CD4-positive, alpha-beta T cell treated with Interleukin-15 for 1 hour (primary cell): ENCODE measurements around the gene HBS1L.

Experiments used
- DNase-seq: peaks from one replicate; pipeline ENCODE4 v3.0.0-alpha.2; 2020

HBS1L gene

DNA sequence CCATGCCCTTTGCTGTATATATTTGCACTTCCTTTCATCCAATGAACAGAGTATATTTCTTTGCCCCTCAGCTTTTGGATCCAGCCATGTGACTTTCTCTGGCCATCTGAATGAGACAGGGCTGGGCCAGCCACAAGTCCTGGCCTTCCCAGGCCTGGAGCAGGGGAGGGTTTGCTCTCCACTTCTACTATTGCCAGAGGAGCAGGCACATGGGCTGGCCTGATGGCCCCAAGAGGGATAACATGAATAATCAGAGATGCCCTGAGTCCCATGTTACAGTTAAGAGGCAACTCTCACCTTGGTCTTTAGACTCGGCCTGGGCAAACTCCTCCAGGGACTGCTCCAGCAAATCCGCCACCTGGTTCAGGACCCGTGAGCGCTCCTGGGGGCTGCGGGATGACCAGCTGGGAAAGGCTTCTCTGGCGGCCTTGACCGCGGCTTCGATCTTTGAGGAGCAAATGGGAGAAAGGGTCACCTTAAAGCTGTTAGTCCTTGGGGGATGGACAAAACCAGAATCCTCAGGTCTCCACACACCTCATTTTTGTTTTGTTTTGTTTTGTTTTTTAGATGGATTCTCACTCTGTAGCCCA lies 111.0 kb downstream of the HBS1L start:
- no peak for DNase-seq

DNA sequence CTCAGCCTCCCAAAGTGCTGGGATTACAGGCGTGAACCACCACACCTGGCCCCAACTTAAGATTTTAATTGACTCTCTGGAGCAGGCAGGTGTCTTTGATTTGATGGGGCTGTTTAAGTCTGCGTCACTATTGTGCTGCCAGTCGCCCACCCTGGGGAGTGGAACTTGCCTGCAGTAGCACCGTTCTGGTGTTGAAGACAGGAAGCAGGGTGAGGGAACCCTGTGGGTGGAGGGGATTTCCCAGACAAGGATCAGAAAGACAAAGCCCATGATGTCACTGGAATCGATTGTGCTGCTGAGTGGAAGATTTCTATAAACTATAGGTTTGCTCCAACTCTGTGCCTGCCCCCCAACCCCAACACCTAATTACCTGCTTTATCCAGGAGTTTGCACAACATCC lies 115.7 kb downstream of the HBS1L start:
- no peak for DNase-seq

DNA sequence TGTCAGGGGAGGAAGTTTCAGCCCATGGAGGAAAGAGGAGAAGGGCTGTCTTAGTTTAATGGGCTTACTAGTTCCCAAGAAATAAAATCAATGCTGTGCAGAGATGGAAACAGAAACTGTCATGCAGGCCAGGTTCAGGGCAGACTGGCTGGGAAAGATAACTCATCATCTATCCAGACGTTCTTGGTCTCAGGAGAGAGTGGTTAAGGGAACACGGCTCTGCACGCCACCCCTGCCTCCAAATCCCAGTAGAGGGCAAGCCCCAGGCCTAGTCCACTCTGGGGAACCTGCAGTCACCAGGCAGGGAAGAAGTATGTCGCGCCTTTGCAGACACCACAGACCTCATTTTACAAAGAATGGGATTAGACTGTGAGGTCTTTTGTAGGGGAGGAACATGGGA lies 117.2 kb downstream of the HBS1L start:
- DNase-seq = no peak

DNA sequence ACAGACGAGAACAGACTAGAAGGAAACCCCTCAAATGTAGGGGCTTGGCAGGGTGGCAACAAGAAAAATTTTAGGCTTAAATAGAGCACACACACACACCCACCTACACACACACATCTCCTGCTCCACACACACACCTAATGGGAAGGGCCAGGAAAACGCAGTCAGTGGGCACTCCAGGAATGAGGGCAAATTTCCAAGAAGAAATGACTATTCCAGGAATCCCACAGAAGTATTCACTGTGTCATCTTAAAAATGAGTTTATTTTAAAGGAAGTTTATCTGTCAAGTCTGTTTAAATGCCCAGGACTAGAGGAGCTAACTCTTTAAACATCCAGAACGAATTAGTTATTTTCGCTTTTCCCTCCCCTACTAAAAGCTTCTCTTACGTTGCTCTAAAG lies 117.7 kb downstream of the HBS1L start:
- no peak for DNase-seq

DNA sequence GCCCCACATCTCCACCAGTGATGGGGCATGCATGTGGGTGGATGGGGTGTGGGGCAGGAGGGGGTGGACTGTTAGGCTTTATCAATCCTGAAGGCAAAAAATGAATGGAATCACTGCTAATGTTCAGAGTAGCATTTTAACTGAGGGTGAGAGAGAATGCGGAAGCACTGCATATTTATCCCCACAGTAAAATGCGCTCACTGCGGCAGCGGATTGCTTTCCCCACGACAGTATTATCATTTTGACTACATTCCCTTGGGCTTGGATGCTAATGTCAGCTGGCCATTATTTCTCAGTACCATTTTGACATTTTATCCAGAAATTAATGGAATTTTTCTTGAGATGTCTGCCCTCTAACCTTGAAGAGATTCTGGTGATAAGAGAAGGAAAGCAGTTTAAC lies 118.1 kb downstream of the HBS1L start:
- no peak for DNase-seq

DNA sequence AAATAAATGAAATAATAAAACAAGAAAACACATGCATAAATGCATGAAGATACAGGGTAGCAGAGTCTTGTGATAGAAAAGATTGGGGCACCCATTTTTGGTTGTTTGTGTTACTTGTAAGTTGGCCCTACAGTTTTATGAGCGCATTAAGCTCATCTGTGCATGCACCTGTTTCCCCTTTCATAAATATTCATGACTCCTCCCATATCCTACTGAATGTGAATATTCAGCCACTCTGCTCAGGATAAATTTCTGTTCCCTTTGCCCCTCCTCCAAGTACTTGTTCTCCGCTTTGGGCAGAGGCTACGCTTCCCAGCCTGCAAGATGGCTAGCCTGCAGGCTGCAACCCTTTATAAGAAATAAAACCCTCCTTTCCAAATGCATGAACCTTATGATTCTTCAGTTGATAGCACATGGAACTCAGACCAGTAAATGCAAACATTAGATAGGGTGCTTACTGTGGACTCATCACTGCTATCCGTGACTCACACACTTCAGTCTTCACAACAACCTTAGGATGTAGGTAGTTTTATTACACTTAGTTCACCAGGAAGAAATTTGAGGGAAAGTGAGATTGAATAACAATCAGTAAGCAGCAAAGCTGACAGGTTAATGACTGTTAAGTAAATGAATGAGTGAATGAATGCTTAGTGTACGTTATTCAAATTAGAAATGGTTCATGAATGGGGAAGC lies 119.7 kb downstream of the HBS1L start:
- DNase-seq = no peak

DNA sequence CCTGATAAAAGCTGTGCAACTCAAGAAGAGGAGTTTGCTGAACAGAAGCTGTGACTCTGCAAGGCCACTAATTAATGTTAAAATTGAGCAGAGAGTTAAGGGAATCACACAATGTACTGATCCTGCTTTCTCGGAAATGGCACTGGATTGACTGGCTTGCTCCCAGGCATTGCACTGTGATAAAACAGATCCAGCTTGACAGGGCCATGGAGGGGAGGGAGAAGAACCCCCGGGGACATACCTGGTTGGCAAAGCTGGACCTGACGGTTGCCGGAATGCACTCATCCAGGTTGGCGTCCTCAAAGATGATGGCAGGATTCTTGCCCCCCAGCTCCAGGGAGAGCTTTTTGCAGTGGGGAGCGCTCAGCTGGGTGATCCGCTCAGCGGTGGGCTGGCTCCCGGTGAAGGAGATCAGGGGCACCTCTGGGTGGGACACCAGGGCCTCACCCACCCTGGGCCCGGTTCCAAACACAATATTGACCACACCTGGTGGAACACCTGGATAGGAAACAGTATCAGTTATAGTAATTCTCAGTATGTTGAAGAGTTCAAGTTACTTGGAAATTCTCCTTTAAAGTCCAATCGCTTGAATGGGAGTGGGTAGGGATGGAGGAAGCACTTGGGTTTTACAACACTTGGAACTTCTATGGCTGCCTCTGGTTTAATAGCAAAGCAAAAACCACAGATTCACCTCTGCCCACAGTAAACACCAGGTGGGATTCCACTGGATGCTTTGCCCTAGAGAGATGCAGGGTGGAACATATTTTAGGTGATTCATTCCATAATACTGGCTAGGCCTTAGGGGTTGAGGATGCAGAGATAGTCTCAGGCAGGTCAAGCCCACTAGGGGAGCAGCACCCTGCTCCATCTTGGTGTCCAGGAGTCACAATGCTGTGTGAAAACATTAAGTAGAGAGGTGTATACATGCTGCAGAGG lies 121.8 kb downstream of the HBS1L start:
- no peak for DNase-seq

DNA sequence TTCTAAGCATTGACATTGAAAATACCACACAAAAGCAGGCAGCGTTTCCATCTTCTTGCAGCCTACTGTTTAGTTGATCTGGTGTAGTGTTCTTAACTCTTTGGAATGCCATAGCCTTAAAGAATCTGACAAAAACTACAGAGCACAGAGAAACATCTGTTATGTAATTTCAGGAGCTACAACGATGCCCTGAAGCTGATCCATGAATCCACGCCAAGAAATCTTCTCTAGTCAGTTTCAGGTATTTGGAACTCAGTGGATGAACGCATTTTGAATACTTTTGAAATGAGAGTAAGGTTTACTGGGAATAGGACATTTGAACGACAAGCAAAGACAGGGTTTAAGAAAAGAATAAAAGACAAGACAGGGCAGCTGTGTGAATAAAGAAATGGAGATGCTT lies 122.5 kb downstream of the HBS1L start:
- DNase-seq = no peak

DNA sequence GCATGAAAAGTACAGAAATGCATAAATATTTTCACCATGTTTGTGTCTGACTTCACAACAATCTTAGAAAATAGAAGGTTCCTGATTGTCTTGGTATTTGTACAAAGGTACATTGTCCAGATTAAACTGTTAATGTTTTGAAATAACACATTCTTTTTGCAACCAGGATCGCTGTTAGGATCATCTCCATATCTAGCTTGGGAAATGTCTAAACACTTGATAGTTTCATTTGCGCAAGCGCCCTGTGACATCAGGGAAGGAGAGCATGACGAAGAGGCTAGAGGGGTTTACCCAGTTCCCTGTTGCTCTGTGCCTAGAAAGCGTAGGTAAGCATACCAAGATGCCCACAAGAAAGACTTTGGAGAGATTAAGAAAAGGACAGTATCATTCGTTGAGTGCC lies 124.2 kb downstream of the HBS1L start:
- DNase-seq = no peak

DNA sequence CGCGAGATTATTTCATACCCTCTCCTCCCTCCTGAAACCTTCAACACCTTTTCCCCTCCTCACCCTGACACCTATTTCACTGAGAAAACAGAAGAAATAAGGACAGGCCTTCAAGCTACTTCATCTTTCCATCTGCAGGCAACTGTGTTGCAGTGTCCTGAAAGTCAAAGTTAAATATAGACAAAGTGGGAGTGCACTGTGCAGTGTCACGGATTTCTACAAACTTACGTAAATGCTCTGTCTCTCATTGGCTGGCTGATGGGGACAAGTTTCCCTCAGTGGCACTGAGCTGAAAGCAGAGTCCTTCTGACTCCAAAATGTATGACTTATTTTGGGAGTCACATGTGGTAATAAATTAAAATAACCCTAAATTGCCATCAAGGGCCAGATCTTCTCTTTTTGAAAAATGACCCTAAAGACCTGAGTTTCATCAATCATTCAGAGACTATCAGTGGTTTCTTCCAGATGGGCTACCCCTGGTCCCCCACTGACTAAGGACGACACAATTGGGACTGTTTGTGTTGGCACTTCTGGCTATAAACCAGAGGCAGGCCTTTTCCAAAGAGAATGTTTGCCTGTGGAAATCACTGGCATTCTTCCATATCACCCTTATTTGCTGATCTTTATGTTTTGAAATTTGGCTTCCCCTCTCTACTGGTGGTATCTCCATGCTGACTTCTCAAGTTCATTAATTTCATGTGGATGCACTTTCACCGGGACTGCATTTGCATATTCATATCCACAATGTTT lies 126.3 kb downstream of the HBS1L start:
- DNase-seq = no peak

DNA sequence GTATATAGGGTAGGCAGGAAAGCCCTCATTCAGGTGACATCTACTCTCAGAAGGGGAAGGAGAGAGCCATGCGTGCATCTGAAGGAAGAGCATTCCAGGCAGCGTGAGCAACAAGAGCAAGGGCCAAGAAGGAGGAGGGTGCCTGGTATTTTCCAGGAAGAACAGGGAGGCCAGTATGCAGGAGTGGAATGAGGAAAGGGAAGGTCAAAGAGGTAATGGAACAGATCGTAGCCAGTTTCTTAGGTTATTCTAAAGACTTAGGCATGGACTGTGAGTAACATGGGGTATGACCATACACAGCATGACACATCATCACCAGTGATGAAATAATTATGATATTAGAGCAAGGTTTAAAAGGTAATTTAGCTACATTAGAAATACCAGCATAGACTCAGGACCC lies 128.8 kb downstream of the HBS1L start:
- DNase-seq = no peak

DNA sequence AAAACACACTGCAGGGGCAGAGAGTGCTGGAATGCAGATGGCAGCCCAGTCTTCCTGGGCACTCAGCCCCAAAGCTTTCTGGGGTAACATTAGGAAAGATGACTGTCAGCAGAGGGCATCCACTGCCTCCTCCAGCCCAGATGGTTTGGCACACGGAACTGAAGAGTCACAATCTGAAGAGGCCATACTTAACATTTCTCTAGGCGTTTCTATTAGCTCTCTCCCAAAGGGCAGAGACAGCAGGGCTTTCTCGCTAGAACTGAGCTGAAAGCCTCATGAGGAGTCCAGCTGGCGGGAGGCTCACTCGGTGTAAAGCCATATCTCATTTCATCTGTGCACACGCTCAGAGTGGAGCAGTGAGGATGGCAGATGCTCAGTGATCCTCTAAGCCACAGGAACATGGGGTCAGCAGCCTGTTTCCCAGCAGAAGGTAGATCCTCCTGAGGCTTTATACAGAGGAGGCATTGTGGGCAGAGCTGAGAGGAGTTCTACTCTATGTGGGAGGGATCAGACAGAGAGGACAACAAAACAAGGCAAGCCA lies 132.8 kb downstream of the HBS1L start:
- no peak for DNase-seq

DNA sequence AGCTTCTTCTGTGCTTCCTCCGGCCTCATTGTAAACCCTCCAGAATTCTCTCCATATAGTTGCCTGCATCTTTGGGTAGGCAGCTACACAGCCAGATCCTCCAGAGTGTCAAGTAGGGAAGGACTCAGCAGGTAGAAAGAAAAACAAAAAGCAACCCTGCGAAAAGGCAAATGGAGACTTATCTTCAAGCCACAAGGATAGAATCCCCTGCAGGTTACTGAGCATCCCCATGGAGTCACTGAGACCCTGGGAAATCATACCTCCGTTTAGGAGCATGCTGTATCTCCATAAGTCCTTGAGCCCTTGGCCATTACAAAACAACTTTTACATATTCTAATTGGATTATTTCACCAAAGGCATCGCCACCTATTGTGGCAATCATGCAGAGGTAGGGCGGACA lies 133.3 kb downstream of the HBS1L start:
- DNase-seq = no peak

DNA sequence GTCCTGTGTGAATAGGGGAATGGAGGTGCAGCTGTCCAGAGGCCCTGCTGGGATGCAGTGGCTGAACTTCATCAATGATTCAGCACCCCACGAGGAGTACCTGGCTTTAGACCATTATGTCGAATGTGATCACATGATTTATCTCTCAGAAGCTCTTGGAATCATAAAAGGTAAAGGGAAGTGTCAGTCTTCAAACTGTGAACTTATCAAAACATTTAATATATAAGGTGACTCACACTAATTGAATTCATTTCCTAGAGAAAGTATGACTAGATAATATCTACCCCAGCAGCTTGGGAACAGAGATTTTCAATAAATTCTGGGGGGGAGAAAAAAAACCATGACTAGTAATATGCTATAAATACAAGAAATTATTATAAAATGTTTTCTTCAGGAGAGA lies 134.2 kb downstream of the HBS1L start:
- no peak for DNase-seq

DNA sequence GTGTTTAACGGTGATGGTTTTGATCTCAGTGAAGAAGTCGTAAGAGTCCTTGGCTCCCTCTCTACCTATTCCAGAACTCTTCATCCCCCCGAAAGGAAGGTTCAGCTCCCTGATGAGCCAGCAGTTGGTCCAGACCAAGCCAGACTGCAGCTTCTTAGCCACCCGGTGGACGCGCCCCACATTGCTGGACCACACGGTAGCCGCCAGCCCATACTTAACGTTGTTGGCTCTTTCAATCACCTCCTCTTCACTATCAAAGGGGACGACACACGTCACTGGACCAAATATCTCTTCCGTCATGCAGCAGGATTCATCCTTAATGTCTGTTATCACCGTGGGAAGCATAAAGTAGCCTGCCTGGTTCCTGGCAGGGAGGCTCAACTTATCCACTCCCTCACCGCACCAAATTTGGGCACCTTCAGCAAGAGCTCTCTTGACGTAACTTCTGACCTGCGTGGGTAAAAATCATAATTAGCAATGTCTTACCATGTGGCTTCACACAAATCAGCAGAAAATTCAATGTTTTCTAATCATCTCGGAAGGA lies 136.1 kb downstream of the HBS1L start:
- no peak for DNase-seq

DNA sequence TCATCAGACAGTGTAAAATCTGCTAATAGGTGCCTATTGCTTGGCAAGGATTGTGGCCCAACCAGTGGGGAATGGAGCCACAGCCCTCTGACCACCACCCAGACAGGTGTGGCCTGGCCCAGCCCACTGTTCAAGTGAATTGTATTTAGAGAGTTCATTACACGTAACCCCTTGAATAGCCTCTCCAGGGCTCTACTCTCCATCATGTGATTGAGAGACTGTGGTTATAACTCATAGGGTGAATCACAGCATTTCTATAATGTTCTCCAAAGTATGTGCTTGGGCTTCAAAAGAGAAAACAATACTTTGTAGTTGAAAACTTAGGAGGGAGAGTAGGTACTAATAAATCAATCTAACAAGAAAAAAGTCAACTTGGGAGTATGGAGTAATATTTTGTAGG lies 143.1 kb downstream of the HBS1L start:
- no peak for DNase-seq

DNA sequence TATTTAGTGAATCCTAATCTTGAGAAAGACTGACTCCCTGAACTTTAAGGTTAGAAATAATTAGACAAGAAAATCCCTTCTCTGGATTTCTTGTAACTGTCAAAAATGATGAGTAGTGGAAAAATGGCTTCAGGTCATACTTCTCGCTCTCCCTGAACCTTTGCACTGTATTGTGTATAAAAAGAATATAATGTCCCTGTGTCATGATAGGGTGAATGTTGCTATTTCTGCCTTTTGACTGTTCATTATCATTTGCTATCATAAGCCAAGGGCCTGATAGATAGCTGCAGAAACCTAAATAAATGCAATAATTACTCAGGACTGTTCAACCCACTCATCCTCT lies 144.1 kb downstream of the HBS1L start:
- DNase-seq = no peak
